ENCODE results near the gene MUL1.

MUL1 gene

GRCh38 chr1:20466273-20466672 lies 41.7 kb downstream of the MUL1 start:
- DNase-seq = no peak

DNA sequence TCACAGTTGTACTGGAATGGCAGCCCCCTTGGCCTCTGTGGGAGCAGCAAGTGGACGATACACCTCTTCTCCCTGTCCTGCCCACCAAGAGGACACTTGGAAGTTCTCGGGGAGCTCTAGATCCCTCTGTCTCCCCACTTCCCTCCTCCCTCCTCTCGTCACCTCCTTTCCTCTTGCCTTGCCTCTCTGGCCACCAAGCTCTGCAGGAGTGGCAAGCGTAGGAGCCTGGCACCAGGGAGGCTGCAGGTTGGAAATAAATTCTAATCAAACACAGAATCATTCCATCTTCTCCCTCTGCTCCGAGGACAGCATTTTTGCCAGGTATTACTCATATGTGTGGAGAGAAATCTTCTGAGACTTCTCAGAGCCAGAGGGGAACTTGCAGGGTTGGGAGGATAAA lies 42.8 kb downstream of the MUL1 start:
- DNase-seq = no peak

DNA sequence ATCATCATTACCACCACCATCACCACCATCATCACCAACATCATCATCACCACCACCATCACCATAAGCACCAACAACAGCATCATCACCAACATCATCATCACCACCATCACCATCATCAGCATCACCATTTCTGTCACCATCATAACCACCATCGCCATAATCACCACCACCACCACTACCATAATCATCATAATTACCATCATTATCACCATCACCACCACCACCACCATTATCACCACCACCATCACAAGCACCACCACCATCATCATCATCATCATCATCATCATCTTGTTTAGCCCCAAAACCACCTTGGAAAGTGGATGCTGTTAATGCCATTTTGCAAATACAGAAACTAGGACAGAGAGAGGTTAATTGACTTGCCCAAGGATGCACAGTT lies 44.4 kb downstream of the MUL1 start:
- DNase-seq = no peak

DNA sequence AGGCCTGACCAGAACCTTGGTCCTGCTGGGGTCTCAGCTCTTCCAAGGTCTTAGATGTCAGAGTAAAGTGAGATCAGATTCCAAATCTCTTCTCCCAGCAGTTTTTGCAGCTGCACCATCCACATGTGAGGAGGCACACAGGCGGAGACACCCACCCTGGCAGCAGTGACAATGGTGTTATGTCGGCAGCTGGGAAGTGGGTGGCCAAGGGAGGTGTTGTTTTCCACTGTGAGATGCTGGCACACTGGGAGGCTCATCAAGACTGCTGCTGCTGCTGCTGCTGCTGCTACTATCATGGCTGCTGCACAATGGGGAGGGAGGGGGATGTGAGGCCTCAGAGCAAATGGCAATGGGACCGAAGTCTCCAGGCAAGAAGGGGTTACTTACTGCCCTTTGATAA lies 45.6 kb downstream of the MUL1 start:
- DNase-seq = no peak

GRCh38 chr1:20458717-20459116 lies 49.2 kb downstream of the MUL1 start:
- no peak for DNase-seq

DNA sequence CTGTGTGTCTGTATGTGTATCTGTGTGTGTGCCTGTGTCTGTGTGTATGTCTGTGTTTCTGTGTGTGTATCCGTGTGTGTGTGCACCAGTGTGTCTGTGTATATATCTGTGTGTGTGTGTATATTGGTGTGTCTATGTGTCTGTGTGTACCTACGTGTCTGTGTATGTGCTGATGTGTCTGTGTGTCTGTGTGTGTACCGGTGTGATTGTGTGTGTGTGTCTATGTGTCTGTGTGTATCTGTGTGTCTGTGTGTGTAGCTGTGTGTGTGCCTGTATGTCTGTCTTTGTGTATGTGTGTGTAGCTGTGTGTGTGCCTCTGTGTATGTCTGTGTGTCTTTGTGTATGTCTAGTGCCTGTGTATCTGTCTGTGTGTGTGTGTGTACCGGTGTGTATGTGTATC lies 53.9 kb downstream of the MUL1 start:
- DNase-seq = no peak

DNA sequence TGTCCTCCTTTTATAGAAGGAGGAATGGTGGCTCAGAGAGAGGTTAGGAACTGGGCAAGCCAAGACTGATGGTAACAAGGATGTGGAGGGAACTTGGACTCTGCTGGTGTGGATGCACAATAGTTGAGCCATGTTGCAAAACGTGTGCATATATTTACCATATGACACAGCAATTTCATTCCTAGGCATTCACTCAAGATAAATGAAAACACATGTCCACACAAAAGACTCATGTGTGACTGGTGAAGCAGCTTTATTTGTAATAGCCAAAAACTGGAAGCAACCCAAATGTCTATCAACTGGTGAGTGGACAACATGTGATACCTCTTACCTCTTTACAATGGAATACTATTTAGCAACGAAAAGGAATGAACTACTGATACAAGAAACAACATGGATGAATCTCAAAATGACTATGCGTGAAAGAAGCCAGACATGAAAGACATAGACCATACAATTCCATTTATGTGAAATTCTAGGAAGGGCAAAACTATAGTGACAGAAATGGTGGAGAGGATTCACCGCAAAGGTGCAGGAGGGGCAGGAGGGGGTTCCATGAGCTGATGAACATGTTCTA lies 58.1 kb downstream of the MUL1 start:
- no peak for DNase-seq
